Activated naive CD4-positive, alpha-beta T cell treated with anti-CD3 and anti-CD28 coated beads, Interleukin-2, amount 50 U/mL, for 24 hours (primary cell): Measurements from ENCODE around the gene TCF12.
A peak's percentile ranks its signal among the peaks of the same experiment; 100 is the strongest.
"Not testable (repeated sequence)": the region's sequence is repeated elsewhere in the genome, so short reads cannot be mapped to it uniquely, and the experiment has no call there.

Source experiments
- H3K27ac Mint-ChIP-seq: one replicate; pipeline ENCODE4 v1.8.0; 2021; ENCODE audit warnings: mild to moderate bottlenecking, mixed read lengths
- H3K27me3 Mint-ChIP-seq: one replicate; pipeline ENCODE4 v1.8.0; 2021; ENCODE audit warnings: mixed read lengths
- H3K36me3 Mint-ChIP-seq: one replicate; pipeline ENCODE4 v1.8.0; 2021; ENCODE audit warnings: mixed read lengths
- H3K4me1 Mint-ChIP-seq: one replicate; pipeline ENCODE4 v1.8.0; 2021; ENCODE audit warnings: mixed read lengths
- H3K4me3 Mint-ChIP-seq: one replicate; pipeline ENCODE4 v1.8.0; 2021; ENCODE audit warnings: mild to moderate bottlenecking, mixed read lengths
- H3K9me3 Mint-ChIP-seq: one replicate; pipeline ENCODE4 v1.8.0; 2021; ENCODE audit warnings: mixed read lengths

TCF12 gene

GRCh38 chr15:57085267-57085666, 166.8 kb downstream of the TCF12 start:
- H3K27ac Mint-ChIP-seq: no peak overlapping the region
- peaks cover 46% of the 10 kb centered on the region for H3K4me1 Mint-ChIP-seq

GRCh38 chr15:57086857-57087427, 168.5 kb downstream of the TCF12 start:
- H3K9me3 Mint-ChIP-seq: no peaks in the 10 kb centered on the region
- no peak overlapping the region for H3K4me3 Mint-ChIP-seq
- H3K36me3 Mint-ChIP-seq: no peaks in the 10 kb centered on the region
- no peak overlapping the region for H3K27ac Mint-ChIP-seq
- H3K4me1 Mint-ChIP-seq: peaks cover 46% of the 10 kb centered on the region
- no peaks in the 10 kb centered on the region for H3K27me3 Mint-ChIP-seq

More at GRCh38 chr15:57085267-57085666, 166.8 kb downstream of the TCF12 start:
- Mint-ChIP-seq H3K36me3 (no peaks in the 10 kb centered on the region), H3K4me3 (no peak overlapping the region), H3K27me3 (no peaks in the 10 kb centered on the region), H3K9me3 (no peaks in the 10 kb centered on the region)

- Mint-ChIP-seq H3K4me3 (no peak overlapping the region), H3K4me1 (peaks cover 38% of the 10 kb centered on the region), H3K9me3 (no peaks in the 10 kb centered on the region), H3K27me3 (no peaks in the 10 kb centered on the region), H3K27ac (peak overlapping the region; percentile 46), H3K36me3 (peaks cover 9% of the 10 kb centered on the region)
These were observed 171.5 kb downstream of the TCF12 start for GRCh38 chr15:57089815-57090495.

- Mint-ChIP-seq H3K27ac (peak overlapping the region; percentile 30), H3K36me3 (peaks cover 10% of the 10 kb centered on the region), H3K4me3 (no peak overlapping the region), H3K9me3 (no peaks in the 10 kb centered on the region), H3K4me1 (peaks cover 36% of the 10 kb centered on the region), H3K27me3 (no peaks in the 10 kb centered on the region)
These were observed 172.0 kb downstream of the TCF12 start for GRCh38 chr15:57090496-57090859.

- peaks cover 10% of the 10 kb centered on the region for H3K36me3 Mint-ChIP-seq
These were observed 173.2 kb downstream of the TCF12 start for GRCh38 chr15:57091636-57092035.

DNA sequence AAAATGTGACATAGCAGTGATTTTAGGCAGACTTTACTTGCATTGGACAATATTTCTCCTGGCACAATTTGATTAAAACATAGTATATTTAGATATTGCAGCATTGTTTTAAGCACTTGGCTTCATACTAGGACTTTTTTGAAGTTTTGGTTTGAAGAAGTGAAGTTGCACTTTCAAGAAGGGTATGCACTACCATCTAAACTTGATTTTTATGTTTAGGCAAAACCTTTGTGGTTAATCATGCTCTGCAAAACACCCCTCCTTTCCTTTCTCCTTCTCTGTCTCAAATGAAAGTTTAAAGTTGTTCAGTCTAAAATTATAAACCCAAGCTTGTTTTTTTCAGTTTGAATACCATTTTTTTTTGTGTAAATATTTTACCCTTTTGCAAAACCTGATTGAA, 173.8 kb downstream of the TCF12 start:
- Mint-ChIP-seq H3K27me3 (no peaks in the 10 kb centered on the region), H3K4me1 (peaks cover 37% of the 10 kb centered on the region), H3K36me3 (peaks cover 10% of the 10 kb centered on the region), H3K4me3 (no peak overlapping the region), H3K9me3 (no peaks in the 10 kb centered on the region), H3K27ac (no peak overlapping the region)

More at GRCh38 chr15:57091636-57092035, 173.2 kb downstream of the TCF12 start:
- no peaks in the 10 kb centered on the region for H3K27me3 Mint-ChIP-seq
- H3K9me3 Mint-ChIP-seq: no peaks in the 10 kb centered on the region
- peaks cover 37% of the 10 kb centered on the region for H3K4me1 Mint-ChIP-seq
- no peak overlapping the region for H3K27ac Mint-ChIP-seq
- no peak overlapping the region for H3K4me3 Mint-ChIP-seq

GRCh38 chr15:57094321-57095257, 176.1 kb downstream of the TCF12 start:
- Mint-ChIP-seq H3K4me1 (peaks cover 23% of the 10 kb centered on the region), H3K9me3 (no peaks in the 10 kb centered on the region), H3K4me3 (no peak overlapping the region), H3K27ac (no peak overlapping the region), H3K36me3 (peaks cover 11% of the 10 kb centered on the region), H3K27me3 (no peaks in the 10 kb centered on the region)

- peaks cover 11% of the 10 kb centered on the region for H3K36me3 Mint-ChIP-seq
- H3K27me3 Mint-ChIP-seq: no peaks in the 10 kb centered on the region
- H3K27ac Mint-ChIP-seq: no peak overlapping the region
- H3K4me3 Mint-ChIP-seq: no peak overlapping the region
- H3K9me3 Mint-ChIP-seq: no peaks in the 10 kb centered on the region
- peaks cover 14% of the 10 kb centered on the region for H3K4me1 Mint-ChIP-seq
These were observed 177.5 kb downstream of the TCF12 start for GRCh38 chr15:57095896-57096295.

DNA sequence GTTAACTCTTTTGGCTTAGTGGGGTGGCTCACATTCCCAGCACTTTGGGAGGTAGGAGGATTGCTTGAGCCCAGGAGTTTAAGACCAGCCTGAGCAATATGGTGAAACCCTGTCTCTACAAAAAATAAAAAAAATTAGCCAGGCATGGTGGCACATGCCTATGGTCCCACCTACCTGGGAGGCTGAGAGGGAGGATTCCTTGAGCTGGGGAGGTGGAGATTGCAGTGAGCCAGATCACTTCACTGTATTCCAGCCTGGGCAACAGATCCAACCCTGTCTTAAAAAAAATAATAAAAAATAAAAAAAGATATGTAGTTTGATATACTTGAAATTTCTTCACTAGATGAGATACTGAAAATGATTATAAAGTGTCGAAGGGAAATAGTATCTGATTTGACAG, 178.8 kb downstream of the TCF12 start:
- Mint-ChIP-seq H3K4me3 (no peak overlapping the region), H3K27me3 (no peaks in the 10 kb centered on the region), H3K9me3 (no peaks in the 10 kb centered on the region), H3K36me3 (peaks cover 10% of the 10 kb centered on the region), H3K4me1 (peaks cover 9% of the 10 kb centered on the region), H3K27ac (no peak overlapping the region)

DNA sequence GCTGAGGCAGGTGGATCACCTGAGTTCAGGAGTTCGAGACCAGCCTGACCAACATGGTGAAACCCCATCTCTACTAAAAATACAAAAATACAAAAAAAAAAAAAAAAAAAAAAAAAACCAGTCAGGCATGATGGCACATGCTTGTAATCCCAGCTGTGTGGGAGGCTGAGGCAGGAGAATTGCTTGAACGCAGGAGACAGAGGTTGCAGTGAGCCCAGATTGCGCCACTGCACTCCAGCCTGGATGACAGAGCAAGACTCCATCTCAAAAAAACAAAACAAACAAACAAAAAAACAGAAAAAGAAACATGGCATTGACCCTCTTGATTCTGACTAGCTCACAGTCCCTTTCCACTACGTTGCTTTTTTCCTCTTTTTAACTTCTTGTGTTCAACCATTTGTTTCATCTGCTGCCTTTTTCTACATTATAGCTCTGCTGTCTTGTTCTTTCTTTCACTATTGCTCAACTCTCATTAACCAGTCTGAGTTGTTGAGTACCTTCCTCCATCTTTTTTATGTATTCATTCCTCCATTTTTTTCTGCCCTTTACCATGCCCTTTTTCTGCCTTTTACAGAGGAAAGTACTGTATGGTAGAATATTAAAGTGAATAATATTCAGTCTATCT, 179.6 kb downstream of the TCF12 start:
- H3K27me3 Mint-ChIP-seq, H3K4me3 Mint-ChIP-seq, H3K9me3 Mint-ChIP-seq, H3K36me3 Mint-ChIP-seq, H3K27ac Mint-ChIP-seq, H3K4me1 Mint-ChIP-seq: not testable (repeated sequence)

DNA sequence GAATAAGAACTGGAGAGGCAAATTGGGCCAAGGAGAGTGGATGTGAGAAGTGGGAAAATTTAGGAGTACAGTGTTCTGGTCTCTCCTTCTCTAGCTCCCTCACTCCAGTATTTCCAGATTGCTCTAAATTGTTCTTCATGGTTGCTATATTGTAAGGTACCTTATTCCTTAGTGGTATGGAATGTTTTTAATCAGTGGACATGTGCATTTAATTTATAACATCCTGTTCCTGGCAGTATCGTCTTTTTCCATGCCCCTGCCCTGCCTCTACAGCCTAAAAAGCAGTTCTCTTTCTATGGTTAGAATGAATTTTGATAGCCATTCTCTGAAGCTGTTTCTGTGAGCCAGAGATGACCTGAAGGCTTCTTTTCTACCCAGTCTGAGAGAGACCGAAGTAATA, 180.5 kb downstream of the TCF12 start:
- H3K27me3 Mint-ChIP-seq: no peaks in the 10 kb centered on the region
- no peak overlapping the region for H3K27ac Mint-ChIP-seq
- no peaks in the 10 kb centered on the region for H3K9me3 Mint-ChIP-seq
- H3K4me3 Mint-ChIP-seq: no peak overlapping the region
- peaks cover 3% of the 10 kb centered on the region for H3K36me3 Mint-ChIP-seq
- H3K4me1 Mint-ChIP-seq: peaks cover 9% of the 10 kb centered on the region

GRCh38 chr15:57100136-57100539, 181.7 kb downstream of the TCF12 start:
- H3K27me3 Mint-ChIP-seq: no peaks in the 10 kb centered on the region
- peaks cover 6% of the 10 kb centered on the region for H3K36me3 Mint-ChIP-seq
- peaks cover 9% of the 10 kb centered on the region for H3K4me1 Mint-ChIP-seq

GRCh38 chr15:57102858-57103257, 184.4 kb downstream of the TCF12 start:
- Mint-ChIP-seq H3K4me3 (no peak overlapping the region), H3K4me1 (peaks cover 4% of the 10 kb centered on the region), H3K27ac (no peak overlapping the region), H3K9me3 (no peaks in the 10 kb centered on the region), H3K36me3 (peaks cover 12% of the 10 kb centered on the region), H3K27me3 (no peaks in the 10 kb centered on the region)

More at GRCh38 chr15:57100136-57100539, 181.7 kb downstream of the TCF12 start:
- Mint-ChIP-seq H3K4me3 (no peak overlapping the region), H3K27ac (no peak overlapping the region), H3K9me3 (no peaks in the 10 kb centered on the region)

DNA sequence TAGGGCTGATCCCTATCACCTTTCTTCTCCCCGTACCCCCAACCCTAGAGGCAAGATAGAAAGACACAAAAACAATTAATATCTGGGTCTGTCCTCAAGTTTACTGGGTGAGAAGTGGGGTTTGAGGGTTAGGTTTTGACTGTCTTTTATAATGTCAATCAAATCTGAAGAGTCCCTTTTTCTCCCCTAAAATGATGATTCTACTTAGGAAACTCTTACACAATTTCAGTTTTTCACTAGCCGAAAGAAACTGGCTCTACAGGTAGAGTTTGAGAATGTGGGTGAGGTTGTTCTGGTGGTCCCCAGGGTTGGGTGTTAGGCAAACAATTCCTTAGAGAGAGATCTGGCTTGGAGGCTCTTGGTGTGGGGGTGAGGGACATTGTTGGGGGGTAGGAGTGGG, 189.9 kb downstream of the TCF12 start:
- H3K4me3 Mint-ChIP-seq: no peak overlapping the region
- H3K36me3 Mint-ChIP-seq: peaks cover 12% of the 10 kb centered on the region
- H3K27ac Mint-ChIP-seq: no peak overlapping the region
- no peaks in the 10 kb centered on the region for H3K9me3 Mint-ChIP-seq
- H3K4me1 Mint-ChIP-seq: peaks cover 23% of the 10 kb centered on the region
- H3K27me3 Mint-ChIP-seq: no peaks in the 10 kb centered on the region

GRCh38 chr15:57109005-57109404, 190.6 kb downstream of the TCF12 start:
- no peak overlapping the region for H3K4me3 Mint-ChIP-seq
- H3K9me3 Mint-ChIP-seq: no peaks in the 10 kb centered on the region
- H3K27ac Mint-ChIP-seq: no peak overlapping the region
- H3K36me3 Mint-ChIP-seq: peaks cover 10% of the 10 kb centered on the region
- H3K27me3 Mint-ChIP-seq: no peaks in the 10 kb centered on the region
- peaks cover 24% of the 10 kb centered on the region for H3K4me1 Mint-ChIP-seq
